Stimulated activated CD8-positive, alpha-beta memory T cell treated with anti-CD3 and anti-CD28 coated beads, Interleukin-12 subunit alpha, Interleukin-12 subunit beta, amount 100 ng/mL, for 4 hours (primary cell): ENCODE results near the gene MXD3.
A peak's percentile ranks its signal among the peaks of the same experiment; 100 is the strongest.

ENCODE experiments used
- DNase-seq: peaks from one replicate; pipeline ENCODE4 v3.0.0-alpha.2; 2020; ENCODE audit warnings: low read depth

MXD3 gene

DNA sequence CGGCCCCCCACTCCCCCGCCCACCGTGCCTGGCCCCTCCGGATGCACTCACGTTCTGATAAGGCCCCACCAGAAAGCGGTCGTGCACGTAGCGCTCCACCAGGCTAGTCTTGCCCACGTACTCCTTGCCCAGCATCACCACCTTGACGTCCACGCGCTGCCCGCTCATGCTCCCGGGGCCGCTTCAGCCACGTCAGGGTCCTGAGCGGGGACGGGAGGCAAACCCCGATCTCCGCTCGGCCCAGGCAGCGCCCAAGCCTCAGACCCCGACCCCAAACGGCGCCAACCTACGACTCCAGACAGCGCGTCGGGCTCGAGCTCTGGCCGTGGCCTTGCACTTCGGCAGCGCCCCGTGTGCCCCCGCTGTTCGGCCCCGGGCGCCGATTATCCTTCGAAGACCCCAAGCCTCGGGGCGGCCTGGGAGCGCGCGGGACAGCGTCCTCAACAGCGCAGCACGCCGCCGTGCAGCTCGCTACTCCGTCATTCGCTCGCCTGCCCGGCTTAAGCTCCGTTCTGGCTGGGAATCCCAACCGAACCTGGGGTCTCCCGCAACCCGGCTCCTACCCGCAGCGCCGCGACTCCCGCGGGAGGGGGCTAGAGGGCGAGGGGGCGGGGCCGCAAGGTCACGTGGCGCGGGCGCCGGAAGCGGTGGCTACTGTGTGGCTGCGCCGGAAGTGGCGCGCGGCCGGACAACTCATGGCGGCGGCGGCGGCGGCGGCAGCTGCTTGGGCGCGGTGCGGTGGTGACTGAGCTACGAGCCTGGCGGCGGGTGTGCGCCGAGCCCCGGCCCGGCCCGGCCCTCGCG lies 8.4 kb downstream of the MXD3 start, which contains the start of the genes PRELID1 and RAB24:
PRELID1 (plus strand) TSS at position 679 of the 804 bp plus-strand sequence. CDS start 187 bp downstream, outside the sequence.
RAB24 (minus strand) TSS at position 599 of the 804 bp plus-strand sequence; CDS start at position 168, 431 bp downstream.
- peak; percentile 79 for DNase-seq

DNA sequence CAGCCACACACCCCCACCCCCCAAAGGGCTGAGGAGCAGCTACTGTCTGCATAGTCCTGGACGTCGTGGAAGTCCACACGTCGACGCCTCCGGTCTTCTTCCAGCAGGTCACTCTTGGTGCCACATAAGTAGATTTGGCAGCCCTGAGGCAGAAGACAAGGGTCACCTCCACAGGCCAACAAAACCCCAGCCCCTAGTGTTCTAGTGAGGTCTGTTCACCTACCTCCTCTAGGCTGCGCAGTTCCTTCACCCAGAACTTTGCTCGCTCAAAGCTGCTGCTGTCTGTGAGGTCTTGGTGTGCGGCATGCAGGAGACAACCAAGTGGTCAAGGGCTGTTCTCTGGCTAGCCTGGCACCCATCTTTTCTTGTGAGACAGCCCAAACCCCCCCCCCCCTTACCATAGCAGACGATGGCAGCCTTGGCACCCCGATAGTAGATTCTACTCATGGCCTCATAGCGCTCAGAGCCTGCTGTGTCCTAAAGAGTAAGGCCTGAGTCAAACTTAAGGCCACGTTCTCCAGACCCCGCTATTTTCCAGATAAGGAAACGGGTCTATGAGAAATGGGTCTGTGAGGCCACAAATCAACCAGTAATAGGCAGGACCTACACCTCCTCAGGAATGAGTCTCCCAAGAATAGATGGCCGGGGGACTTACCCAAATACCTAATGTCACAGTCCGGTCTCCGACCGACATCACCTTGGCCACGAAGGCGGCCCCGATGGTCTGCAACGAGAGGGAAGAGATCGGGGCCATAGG lies 9.2 kb downstream of the MXD3 start:
- no peak for DNase-seq

DNA sequence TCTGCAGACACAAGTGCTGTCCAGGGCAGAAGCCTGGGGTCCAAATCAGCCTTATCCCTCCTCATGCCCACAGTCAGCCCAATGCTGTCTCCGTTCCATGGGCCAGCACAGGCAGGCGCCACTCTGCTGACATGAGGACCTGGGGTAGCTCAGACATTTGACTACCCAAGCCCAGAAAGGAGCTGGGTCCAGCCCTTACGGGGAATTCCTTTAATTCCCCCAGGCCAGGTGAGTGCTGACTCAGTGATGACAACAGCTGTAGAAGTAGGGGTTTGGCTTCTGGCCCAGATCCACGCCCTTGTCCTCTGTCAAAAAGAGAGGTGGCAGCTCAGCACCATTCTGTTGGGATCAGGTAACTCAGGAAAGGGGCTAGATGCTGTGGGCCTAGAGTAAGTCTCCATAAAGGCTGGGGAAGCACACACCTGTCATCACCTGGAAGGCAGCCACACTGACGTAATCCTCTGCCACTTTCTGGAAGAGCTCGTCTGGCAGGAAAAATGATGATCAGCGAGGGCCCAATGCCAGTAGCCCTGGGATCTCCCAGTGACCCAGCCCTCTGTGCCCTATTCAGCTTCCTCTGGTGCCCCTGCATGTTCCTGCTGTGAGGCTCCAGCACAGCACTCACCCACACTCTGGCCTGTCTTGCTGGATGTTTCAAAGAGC lies 10.1 kb downstream of the MXD3 start:
- DNase-seq: no peak

DNA sequence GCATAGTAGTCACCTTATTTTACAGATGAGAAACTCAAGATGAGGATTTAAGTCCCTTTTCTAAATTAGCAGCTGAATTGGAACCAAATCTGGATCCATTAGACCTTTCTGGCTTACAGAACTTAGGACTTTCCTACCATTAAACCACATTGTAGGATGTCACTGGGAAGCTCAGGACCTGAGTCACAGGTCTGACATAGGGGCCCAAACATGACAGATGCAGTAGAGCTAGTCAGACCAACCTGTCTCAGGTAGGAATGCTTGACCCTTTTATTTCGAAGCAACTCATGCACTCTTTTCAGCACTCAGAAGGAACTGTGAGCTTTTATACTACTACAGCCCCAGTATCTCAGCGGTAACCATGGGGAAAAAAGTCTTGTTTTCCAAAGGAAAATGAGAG lies 10.7 kb downstream of the MXD3 start:
- DNase-seq: no peak

DNA sequence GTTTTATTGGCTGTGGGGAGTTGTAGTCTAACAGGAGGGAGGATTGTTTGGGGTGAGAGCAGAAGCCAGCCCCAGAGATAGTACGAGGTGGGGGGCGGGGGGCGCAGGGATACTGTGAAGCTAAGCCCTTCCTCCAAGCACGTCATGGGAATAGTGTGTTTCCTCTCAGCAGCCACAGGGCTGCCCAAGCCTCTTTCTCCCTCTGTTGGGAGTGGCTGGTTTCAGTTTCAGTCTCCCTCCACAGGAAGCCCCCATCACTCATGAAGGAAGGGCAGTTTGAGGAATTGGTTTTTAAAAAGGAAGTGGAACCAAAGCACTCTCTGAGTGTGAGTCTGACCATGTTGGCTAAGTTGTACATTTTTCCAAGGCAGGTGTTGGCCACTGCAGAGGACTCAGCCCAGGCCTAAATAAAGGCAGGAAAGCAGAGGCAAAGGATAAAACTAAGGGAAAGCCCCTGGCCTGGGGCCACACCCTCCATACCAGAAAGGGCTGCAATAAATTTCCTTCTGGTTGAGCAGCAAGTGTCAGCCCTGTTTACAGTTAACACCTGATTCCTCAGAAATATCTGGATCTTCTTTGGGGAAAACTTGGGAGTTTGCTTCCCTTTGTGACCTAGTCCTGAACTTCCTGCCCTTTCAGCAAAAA lies 11.3 kb downstream of the MXD3 start:
- peak; percentile 47 for DNase-seq

DNA sequence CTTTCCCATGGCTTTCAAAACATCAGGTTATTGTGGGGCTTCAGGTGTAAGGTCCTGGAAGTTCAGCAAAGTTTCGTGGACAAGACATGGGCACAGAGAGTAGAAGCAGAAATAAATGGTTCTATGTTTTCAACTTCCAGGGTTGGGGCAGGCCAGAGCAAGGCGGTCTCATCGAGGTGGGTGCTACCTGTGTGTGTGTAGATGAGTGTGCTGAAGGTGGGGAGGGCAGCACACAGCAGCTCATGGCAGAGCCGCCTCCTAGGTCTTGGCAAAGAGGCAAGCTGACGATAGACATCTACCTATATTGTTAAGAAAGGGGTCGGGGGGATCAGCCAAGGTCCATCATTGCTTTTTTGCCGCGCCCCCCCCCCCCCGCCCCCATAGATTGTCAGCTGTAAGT lies 12.0 kb downstream of the MXD3 start:
- DNase-seq: no peak

DNA sequence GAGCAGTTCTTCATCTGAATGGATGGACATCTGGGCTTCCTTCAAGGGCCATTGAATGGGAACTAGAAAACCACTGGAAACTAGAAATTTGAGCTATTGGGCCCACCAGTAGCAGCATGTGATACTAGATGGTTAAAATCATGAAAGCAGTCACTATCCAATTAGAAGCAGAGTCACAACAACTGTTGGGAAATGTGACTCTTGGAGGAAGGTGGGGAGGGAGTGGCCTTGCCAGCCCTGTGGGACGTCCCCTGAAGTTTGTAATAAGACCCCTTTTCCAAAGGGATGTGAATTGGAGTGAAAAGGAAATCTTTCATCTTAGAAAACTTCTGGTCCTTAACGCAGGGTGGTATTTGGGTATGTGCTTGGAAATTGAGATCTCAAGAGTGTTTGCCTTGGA lies 13.8 kb downstream of the MXD3 start:
- DNase-seq: no peak

DNA sequence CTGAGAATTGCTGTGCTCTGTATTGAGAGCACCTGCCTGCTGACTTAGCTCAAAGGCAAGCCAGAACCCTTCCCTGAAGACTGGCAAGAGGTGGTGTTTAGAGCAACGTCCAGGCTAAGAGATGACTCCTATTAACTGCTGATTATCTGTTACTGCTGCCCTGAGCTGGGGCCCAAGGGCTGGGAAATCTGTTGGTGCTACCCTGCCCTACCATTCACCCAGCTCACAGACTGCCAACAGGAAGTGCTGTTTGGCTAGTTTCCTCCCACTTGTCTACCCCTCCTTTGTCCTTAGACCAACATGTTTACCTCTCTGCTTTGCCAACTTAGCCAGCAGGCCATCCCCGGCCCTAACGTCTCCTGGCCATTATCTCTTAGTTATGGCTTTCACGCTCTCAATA lies 15.1 kb downstream of the MXD3 start:
- no peak for DNase-seq

DNA sequence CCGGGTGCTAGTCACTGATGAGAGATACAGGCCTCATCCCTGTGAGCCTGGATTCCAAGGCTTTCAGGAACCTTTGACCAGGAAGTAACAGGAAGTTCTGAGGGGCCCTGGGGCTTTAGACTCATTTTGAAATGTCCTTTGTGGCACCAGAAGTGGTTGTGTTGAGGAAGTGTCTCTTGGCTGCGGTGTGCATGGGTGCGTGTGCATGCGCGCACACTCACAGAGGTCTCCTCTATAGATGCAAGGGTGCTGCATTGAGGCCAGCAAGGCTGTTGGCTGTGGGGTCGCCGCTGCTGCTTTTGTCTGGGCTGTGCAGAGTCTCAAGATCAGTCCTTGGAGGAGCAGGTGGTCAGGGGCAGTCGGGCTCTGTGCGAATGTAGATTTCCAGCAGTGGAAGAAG lies 15.8 kb downstream of the MXD3 start:
- no peak for DNase-seq

DNA sequence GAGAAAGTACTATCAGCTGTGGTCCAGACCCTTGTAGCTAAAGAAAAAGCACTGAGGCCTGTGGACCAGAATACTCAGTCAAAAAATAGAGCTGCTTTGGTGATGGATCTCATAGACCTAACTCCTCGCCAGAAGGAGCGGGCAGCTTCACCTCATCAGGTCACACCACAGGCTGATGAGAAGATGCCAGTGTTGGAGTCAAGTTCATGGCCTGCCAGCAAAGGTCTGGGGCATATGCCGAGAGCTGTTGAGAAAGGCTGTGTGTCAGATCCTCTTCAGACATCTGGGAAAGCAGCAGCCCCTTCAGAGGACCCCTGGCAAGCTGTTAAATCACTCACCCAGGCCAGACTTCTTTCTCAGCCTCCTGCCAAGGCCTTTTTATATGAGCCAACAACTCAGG lies 17.1 kb downstream of the MXD3 start:
- DNase-seq: no peak

DNA sequence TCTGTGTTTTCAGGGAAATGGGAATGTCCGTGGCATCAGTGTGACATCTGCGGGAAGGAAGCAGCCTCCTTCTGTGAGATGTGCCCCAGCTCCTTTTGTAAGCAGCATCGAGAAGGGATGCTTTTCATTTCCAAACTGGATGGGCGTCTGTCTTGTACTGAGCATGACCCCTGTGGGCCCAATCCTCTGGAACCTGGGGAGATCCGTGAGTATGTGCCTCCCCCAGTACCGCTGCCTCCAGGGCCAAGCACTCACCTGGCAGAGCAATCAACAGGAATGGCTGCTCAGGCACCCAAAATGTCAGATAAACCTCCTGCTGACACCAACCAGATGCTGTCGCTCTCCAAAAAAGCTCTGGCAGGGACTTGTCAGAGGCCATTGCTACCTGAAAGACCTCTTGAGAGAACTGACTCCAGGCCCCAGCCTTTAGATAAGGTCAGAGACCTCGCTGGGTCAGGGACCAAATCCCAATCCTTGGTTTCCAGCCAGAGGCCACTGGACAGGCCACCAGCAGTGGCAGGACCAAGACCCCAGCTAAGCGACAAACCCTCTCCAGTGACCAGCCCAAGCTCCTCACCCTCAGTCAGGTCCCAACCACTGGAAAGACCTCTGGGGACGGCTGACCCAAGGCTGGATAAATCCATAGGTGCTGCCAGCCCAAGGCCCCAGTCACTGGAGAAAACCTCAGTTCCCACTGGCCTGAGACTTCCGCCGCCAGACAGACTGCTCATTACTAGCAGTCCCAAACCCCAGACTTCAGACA lies 17.7 kb downstream of the MXD3 start:
- DNase-seq: no peak

DNA sequence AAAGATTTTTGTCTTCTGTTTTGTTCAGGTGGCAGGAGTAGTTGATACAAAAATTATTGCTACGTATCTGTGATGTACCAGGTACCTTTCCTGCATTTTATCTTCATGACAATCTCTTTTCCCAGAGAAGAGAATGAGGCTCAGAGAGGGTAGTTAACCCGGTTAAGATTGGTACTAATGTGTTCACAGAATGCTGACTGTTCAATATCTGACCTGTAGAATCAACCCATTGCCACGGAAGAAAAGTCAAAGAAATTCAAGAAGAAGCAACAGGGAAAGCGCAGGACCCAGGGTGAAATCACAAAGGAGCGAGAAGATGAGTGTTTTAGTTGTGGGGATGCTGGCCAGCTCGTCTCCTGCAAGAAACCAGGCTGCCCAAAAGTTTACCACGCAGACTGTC lies 20.0 kb downstream of the MXD3 start:
- DNase-seq: no peak

DNA sequence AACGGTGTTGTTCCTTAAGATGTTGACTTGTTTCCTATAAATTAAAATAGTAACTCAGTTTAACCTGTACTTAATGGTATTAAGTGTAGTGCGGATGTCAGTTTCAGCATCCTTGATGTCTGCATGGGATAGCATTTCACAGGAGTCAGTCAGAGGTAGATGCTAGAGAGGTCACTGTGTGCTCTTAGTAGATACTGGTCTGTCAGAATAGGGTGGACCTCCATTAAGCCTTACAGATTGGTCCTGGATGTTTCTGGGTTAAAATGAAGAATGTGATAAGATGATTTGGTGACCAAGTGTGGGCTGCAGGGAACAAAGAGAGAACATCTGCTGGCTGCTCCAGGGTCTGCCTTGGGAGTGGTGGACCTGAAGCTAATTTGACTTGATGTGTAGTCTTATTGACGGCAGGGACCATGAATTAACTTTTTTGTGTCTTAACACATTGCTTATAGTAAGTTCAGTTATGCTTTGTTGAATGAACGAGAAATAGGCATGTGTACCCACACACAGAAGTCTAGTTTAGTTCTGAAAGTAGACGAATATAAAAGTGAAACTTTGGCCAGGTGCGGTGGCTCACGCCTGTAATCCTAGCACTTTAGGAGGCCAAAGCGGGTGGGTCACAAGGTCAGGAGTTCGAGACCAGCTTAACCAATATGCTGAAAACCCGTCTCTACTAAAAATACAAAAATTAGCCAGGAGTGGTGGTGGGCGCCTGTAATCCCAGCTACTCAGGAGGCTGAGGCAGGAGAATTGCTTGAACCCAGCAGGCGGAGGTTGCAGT lies 20.7 kb downstream of the MXD3 start:
- no peak for DNase-seq

DNA sequence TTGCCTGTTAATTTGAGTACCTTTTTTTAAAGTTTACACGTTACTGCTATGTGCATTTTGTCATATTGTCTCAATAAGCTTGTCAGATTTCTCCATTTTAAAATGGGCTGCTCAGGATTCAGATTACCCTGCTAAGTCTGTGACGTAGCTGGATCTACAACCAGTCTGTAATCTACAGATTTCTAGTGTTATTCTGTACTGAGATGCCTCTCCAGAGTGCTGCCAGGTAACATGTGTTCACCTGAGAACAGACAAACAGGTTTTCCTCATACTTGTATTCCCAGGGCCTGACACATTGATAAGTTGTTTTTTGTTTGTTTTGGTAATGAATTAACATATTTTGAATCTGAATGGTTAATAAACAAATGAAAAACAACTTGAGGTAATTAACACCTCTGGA lies 23.5 kb downstream of the MXD3 start:
- no peak for DNase-seq

DNA sequence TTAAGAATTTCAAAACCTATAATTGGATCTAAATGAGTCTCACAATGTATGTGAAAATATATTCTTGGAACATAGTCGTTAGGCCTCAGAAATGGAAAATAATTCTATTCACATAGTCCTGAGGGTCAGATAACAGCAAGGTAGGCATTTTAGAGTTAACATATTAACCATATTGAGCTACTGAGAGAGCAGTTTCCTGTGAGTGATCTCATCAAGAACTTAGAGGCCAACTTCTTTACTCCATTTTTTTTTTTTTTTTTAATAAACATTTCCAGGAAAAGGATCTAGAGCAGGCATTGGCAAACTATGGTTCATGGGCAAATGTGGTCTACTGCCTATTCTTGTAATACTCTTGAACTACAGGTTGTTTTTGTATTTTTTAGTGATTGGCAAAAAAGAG lies 34.8 kb downstream of the MXD3 start:
- DNase-seq: no peak

DNA sequence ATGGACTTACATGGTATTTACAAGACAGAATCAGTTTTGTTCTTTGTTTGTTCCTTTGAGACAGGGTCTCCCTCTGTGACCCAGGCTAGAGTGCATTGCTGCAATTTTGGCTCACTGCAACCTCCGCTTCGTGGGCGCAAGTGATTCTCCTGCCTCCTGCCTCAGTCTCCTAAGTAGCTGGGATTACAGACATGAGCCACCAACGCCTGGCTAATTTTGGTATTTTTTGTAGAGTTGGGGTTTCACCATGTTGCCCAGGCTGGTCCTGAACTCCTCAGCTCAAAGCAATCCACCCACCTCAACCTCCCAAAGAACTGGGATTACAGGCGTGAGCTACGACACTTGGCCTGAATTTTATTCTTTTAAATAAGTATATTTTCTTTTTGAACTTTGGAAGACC lies 35.8 kb downstream of the MXD3 start:
- DNase-seq: no peak

DNA sequence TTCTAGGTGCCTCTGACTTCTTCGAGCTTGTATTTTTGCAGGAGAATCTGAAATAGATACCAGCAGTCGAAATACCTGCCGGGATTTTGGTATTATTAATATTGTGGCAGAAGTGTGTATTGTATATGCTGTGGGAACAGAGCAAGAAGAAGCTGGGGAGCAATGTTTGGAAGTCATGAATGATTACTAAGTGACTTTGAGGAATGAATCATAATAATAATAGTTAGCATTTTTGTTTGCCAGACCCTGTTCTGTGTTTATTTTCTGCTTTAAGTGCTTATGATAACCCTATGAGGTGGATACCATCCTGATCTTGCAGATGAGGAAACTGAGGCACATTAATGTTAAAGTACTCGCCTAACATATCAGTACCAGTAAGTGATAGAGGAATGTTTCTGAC lies 40.6 kb downstream of the MXD3 start:
- DNase-seq: no peak

DNA sequence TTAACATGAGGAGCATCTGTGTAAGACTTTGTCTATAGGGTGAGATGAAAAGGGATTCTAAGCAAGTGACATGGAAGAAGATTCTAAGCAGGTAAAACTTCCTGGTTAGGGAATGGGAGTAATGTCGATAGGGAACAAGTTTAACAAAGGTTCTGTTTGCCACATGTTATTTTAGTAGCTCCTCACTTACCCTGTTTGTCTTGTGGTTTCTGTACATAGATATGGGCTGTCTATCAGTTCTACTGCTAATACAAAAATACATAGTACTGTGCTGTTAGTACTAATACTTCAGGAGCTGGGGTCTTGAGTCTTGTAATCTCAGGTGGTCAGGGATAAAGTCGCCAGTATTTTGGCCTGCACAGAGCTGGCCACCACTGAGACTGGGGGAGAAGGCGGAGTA lies 41.0 kb downstream of the MXD3 start:
- no peak for DNase-seq

DNA sequence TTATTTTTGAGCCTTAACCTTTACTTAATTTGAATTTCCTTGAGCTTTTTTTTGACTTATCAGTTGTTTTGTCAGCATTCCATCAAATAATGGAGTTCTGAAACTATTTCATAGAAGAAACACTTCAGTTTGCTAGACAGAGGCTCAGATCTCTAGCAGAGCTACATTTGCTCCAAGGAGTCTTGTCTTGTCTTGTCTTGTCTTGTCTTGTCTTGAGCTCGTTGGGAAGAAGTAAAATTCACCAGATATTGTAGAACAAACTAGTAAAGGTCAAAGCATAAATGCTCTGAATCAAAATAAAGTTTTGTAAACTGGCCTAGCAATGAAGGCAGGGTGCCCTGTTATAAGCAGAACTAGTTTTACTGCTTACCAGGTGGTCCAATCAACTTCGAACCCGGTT lies 41.7 kb downstream of the MXD3 start:
- no peak for DNase-seq

DNA sequence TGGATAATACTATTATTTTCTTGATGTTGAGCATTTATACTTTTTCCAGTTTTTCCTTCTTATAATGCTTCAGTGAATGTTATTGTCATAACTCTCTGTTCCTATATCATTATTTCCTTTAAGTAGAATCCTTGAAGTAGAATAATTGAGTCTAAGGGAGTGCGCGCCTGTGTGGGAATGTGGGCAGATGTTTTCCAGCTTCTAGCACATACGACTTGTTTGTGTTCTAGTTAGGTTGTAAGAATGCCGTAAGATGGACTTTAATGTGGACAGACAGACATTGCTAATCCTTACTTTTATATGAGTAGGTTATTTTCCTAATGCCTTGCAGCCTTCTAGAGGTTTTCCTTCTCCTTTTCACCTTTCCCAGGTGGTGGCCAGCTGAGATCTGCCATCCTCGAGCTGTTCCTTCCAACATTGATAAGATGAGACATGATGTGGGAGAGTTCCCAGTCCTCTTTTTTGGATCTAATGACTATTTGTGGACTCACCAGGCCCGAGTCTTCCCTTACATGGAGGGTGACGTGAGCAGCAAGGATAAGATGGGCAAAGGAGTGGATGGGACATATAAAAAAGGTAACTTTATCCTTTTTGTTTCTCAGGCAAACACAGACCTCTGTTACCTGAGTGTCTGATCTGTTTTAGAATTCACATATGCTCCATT lies 42.3 kb downstream of the MXD3 start:
- DNase-seq: no peak
